SH-SY5Y (cell line): ENCODE data around the gene MED13L.

Experiments used
- GATA2 ChIP-seq: IDR thresholded peaks from 2 replicates; pipeline ENCODE4 v1.6.1; 2011; ENCODE audit warnings: mild to moderate bottlenecking, low read depth, low read length
- GATA3 ChIP-seq: IDR thresholded peaks from 2 replicates; pipeline ENCODE4 v1.6.1; 2011; ENCODE audit warnings: low read depth, mild to moderate bottlenecking, low read length, moderate library complexity

- TF ChIP-seq GATA2 (no peak), GATA3 (no peak)
Observed at GRCh38 chr12:116304621-116305020, 27.1 kb upstream of the MED13L start.
